Mammary epithelial cell (primary cell): ENCODE results near the gene RAI14.

Source experiments
- EZH2 ChIP-seq: IDR thresholded peaks from 2 replicates; pipeline ENCODE4 v1.6.1; 2012; ENCODE audit warnings: low read length, inconsistent platforms, borderline replicate concordance
- TF ChIP-seq, protein P1 (sequence below), 2 donors: IDR thresholded peaks in 1 of 2; conservative IDR thresholded peaks in 1 of 2; 2 replicates each; pipeline ENCODE4 v1.5.1; 2011 to 2012; ENCODE audit warnings: inconsistent platforms in 2 of 2, low read length in 2 of 2, mild to moderate bottlenecking in 2 of 2, control low read depth in 1 of 2, low read depth in 1 of 2; ENCODE audit not compliant: insufficient read depth in 1 of 2; ENCODE audit errors: extremely low read depth in 1 of 2

DNA sequence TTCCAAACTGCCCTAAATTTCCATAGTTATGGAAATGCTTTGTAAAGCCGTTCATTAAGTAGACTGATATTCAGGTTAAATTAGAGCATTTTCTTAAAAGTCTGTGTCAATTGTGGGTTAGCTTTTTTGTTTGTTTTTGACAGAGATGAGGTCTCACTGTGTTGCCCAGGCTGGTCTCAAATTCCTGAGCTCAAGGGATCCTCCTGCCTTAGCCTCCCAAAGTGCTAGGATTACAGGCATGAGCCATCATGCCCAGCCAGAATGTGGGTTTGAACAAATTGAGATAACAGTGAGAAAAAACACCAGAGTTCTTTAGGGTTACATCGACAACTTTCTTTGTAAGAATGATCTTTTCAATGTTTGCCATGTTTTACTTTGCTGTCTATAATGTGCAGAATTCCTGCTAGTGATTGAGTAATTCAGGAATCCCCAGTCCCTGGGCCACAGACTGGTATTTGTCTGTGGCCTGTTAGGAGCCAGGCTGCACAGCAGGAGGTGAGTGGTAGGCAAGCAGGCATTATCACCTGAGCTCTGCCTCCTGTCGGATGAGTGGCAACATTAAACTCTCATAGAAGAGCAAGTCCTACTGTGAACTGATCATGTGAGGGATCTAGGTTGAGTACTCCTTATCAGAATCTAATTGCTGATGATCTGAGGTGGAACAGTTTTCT lies 80.5 kb downstream of the RAI14 start:
- TF ChIP-seq, protein P1, sequence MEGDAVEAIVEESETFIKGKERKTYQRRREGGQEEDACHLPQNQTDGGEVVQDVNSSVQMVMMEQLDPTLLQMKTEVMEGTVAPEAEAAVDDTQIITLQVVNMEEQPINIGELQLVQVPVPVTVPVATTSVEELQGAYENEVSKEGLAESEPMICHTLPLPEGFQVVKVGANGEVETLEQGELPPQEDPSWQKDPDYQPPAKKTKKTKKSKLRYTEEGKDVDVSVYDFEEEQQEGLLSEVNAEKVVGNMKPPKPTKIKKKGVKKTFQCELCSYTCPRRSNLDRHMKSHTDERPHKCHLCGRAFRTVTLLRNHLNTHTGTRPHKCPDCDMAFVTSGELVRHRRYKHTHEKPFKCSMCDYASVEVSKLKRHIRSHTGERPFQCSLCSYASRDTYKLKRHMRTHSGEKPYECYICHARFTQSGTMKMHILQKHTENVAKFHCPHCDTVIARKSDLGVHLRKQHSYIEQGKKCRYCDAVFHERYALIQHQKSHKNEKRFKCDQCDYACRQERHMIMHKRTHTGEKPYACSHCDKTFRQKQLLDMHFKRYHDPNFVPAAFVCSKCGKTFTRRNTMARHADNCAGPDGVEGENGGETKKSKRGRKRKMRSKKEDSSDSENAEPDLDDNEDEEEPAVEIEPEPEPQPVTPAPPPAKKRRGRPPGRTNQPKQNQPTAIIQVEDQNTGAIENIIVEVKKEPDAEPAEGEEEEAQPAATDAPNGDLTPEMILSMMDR (conservative IDR thresholded peaks at IDR 0.05 in 1 of 2, IDR thresholded peaks at IDR 0.05 in 1 of 2; ENCODE audit: extremely low read depth in 1 of 2, insufficient read depth in 1 of 2, low read depth in 1 of 2, low read length in 2 of 2): no peak
- no peak for TF ChIP-seq EZH2
